HCT116 (cell line): ENCODE data around the gene PTF1A. TPM values are rescaled to one million over a fixed set of nuclear protein-coding genes. Genes with fewer than 3 reads are reported as not detected.

Experiments used
- ATAC-seq: fragments of 200-7000 bp; cut with Tn5 transposase; 2 replicates; pipeline ENCODE4 v1.9.1; 2020; ENCODE audit warnings: mild to moderate bottlenecking, moderate library complexity
- BruUV-seq: library from RNA; stranded (reverse); fragments of 400-500 nt; replicated peaks from 2 replicates; lab custom pipeline; 2021; lab: Mats Ljungman, UMichigan
- CTCF ChIA-PET: fragments of 300-600 bp; sonication (Branson Sonifier 250); formaldehyde crosslinking; loops from one replicate; lab custom pipeline; 2021; ENCODE audit warnings: antibody characterized with exemption; lab: Charles Lee
- POLR2A ChIA-PET: fragments of 300-600, 350-600 bp; sonication (Branson Sonifier 250); formaldehyde crosslinking; loops from one replicate; lab custom pipeline; 2021; ENCODE audit warnings: antibody characterized with exemption; lab: Charles Lee
- RAD21 ChIA-PET, 2 experiments: fragments of 300-600 bp; sonication (Branson Sonifier 250); formaldehyde crosslinking; loops; one replicate each; lab custom pipeline; 2023; ENCODE audit warnings: low total read pairs in 2 of 2; ENCODE audit not compliant: uncharacterized antibody in 2 of 2, unreplicated experiment in 2 of 2, low non-redundant PET in 1 of 2; lab: Charles Lee
- DNase-seq: peaks from one replicate; pipeline ENCODE4 v3.0.0-alpha.2; 2010; ENCODE audit warnings: low read depth, low spot score
- H2AFZ ChIP-seq: fragments of 200-600 bp; shearing (Covaris generic), sonication (generic); 2 replicates; pipeline ENCODE4 v1.6.1; 2017; ENCODE audit warnings: low read depth, mixed run types, mixed read lengths, antibody characterized with exemption, low read length; ENCODE audit not compliant: poor library complexity, severe bottlenecking
- H3K27ac ChIP-seq: 2 replicates; pipeline ENCODE4 v1.5.1; 2012; ENCODE audit warnings: low read depth, low read length
- H3K27me3 ChIP-seq: fragments of 200-600 bp; sonication (generic); 2 replicates; pipeline ENCODE4 v1.6.1; 2016; ENCODE audit warnings: mixed run types, low read length, mixed read lengths; ENCODE audit not compliant: insufficient read depth
- H3K36me3 ChIP-seq, 2 experiments: fragments of 200-500 bp in 1 of 2; fragments of 200-600 bp in 1 of 2; sonication (Bioruptor generic) in 1 of 2; sonication (generic) in 1 of 2; 2 replicates each; pipeline versions ENCODE4 v1.5.1 to v1.6.1; 2014 to 2016; ENCODE audit warnings: low read length in 2 of 2, inconsistent platforms in 1 of 2, mixed read lengths in 1 of 2, mixed run types in 1 of 2; ENCODE audit not compliant: insufficient read depth in 2 of 2, control insufficient read depth in 1 of 2
- H3K4me1 ChIP-seq, 2 experiments: fragments of 200-600 bp in 1 of 2; sonication (generic) in 1 of 2; 2 replicates each; pipeline versions ENCODE4 v1.5.1 to v1.6.1; 2012 to 2017; ENCODE audit warnings: low read length in 2 of 2, inconsistent platforms in 1 of 2, mild to moderate bottlenecking in 1 of 2, mixed read lengths in 1 of 2, mixed run types in 1 of 2, moderate library complexity in 1 of 2; ENCODE audit not compliant: insufficient read depth in 2 of 2, control insufficient read depth in 1 of 2
- H3K4me2 ChIP-seq: fragments of 200-600 bp; sonication (generic); 2 replicates; pipeline ENCODE4 v1.6.1; 2017; ENCODE audit warnings: mixed run types, low read length, mixed read lengths
- H3K4me3 ChIP-seq, 2 experiments: fragments of 200-600 bp in 1 of 2; sonication (generic) in 1 of 2; replicated peaks in 1 of 2; 2 replicates each; pipeline ENCODE4 v1.5.1; 2011 to 2016; ENCODE audit warnings: low read length in 2 of 2, control low read depth in 1 of 2, low read depth in 1 of 2, mild to moderate bottlenecking in 1 of 2, mixed read lengths in 1 of 2, mixed run types in 1 of 2
- H3K79me2 ChIP-seq: fragments of 200-600 bp; sonication (generic); 2 replicates; pipeline ENCODE4 v1.6.1; 2017; ENCODE audit warnings: mild to moderate bottlenecking, mixed run types, low read length, moderate library complexity, mixed read lengths; ENCODE audit not compliant: insufficient read depth
- H3K9ac ChIP-seq: fragments of 200-600 bp; sonication (generic); 2 replicates; pipeline ENCODE4 v1.6.1; 2016; ENCODE audit warnings: low read length, mixed read lengths
- H3K9me2 ChIP-seq: fragments of 200-600 bp; sonication (generic), shearing (Covaris generic); 2 replicates; pipeline ENCODE4 v1.6.1; 2017; ENCODE audit warnings: mixed run types, mild to moderate bottlenecking, moderate library complexity; ENCODE audit not compliant: insufficient read depth
- H3K9me3 ChIP-seq, 2 experiments: fragments of 200-500 bp in 1 of 2; fragments of 200-600 bp in 1 of 2; sonication (Bioruptor generic) in 1 of 2; sonication (generic) in 1 of 2; 2 replicates each; pipeline ENCODE4 v1.6.1; 2014 to 2017; ENCODE audit warnings: low read length in 2 of 2, mixed read lengths in 2 of 2, inconsistent platforms in 1 of 2, low read depth in 1 of 2, mild to moderate bottlenecking in 1 of 2, mixed run types in 1 of 2, moderate library complexity in 1 of 2; ENCODE audit not compliant: control insufficient read depth in 1 of 2, insufficient read depth in 1 of 2
- H4K20me1 ChIP-seq: fragments of 200-600 bp; sonication (generic), shearing (Covaris generic); 2 replicates; pipeline ENCODE4 v1.6.1; 2017; ENCODE audit warnings: mixed run types, mild to moderate bottlenecking, moderate library complexity; ENCODE audit not compliant: insufficient read depth
- CTCF ChIP-seq, 3 experiments: fragments of 200-600 bp in 1 of 3; sonication (generic) in 1 of 3; IDR thresholded peaks in 2 of 3; conservative IDR thresholded peaks in 1 of 3; 2 replicates each; pipeline ENCODE4 v1.5.1; 2012 to 2017; ENCODE audit warnings: low read depth in 2 of 3, low read length in 2 of 3, antibody characterized with exemption in 1 of 3, borderline replicate concordance in 1 of 3, control low read depth in 1 of 3, mild to moderate bottlenecking in 1 of 3, mixed read lengths in 1 of 3, mixed run types in 1 of 3, moderate library complexity in 1 of 3; ENCODE audit not compliant: insufficient read depth in 1 of 3
- EZH2phosphoT487 ChIP-seq: fragments of 200-600 bp; IDR thresholded peaks from 2 replicates; pipeline ENCODE4 v1.6.1; 2018; ENCODE audit warnings: antibody characterized with exemption, borderline replicate concordance
- FOSL1 ChIP-seq: IDR thresholded peaks from 2 replicates; pipeline ENCODE4 v1.6.1; 2012; ENCODE audit warnings: low read depth
- JUND ChIP-seq: IDR thresholded peaks from 2 replicates; pipeline ENCODE4 v1.6.1; 2012
- POLR2AphosphoS5 ChIP-seq: IDR thresholded peaks from 2 replicates; pipeline ENCODE4 v1.6.1; 2011; ENCODE audit warnings: mild to moderate bottlenecking, low read depth, low read length, moderate library complexity
- REST ChIP-seq: IDR thresholded peaks from 2 replicates; pipeline ENCODE4 v1.6.1; 2012; ENCODE audit warnings: low read depth
- SRF ChIP-seq: IDR thresholded peaks from 2 replicates; pipeline ENCODE4 v1.6.1; 2012; ENCODE audit warnings: low read depth
- ZBTB33 ChIP-seq: IDR thresholded peaks from 2 replicates; pipeline ENCODE4 v1.6.1; 2011; ENCODE audit warnings: mild to moderate bottlenecking, low read length, moderate library complexity; ENCODE audit not compliant: insufficient replicate concordance; ENCODE audit errors: extremely low read depth
- ZFX ChIP-seq: fragments of 450-650 bp; IDR thresholded peaks from 2 replicates; pipeline ENCODE4 v1.6.1; 2017
- intact Hi-C: fragments of 100-400 bp; cut with micrococcal nuclease; formaldehyde crosslinking; loops from 2 replicates; pipeline ENCODE4 v1.10.0; 2022
- total RNA-seq: library from RNA; stranded (reverse); gene quantifications from one replicate; pipeline ENCODE4 v1.2.1, GENCODE V29; 2021; ENCODE audit not compliant: unreplicated experiment

PTF1A gene
- total RNA-seq, 1 experiment from 2014 or later, result not detected

- Histone ChIP-seq H3K4me1 (no peaks in the 10 kb centered on the region), H3K36me3 (no peaks in the 10 kb centered on the region), H3K9ac (no peak overlapping the region), H3K79me2 (no peaks in the 10 kb centered on the region), H3K27ac (no peak overlapping the region), H3K9me3 (no peaks in the 10 kb centered on the region), H2AFZ (no peak overlapping the region), H3K4me2 (no peak overlapping the region), H4K20me1 (no peaks in the 10 kb centered on the region), H3K27me3 (peaks cover 27% of the 10 kb centered on the region), H3K4me3 (no peak overlapping the region), H3K9me2 (no peaks in the 10 kb centered on the region)
- POLR2A ChIA-PET, result no interaction called here
- RAD21 ChIA-PET, result no interaction called here
- BruUV-seq, result no TSS peak
- intact Hi-C loops, result no loop called here
- TF ChIP-seq ZBTB33 (no peak), CTCF (IDR thresholded peaks at IDR 0.05 in 2 of 3, conservative IDR thresholded peaks at IDR 0.05 in 1 of 3; ENCODE audit: borderline replicate concordance in 1 of 3, insufficient read depth in 1 of 3, low read depth in 2 of 3, low read length in 2 of 3) (no peak), JUND (no peak), REST (no peak), POLR2AphosphoS5 (no peak), EZH2phosphoT487 (no peak), ZFX (no peak), SRF (no peak), FOSL1 (no peak)
- DNase-seq (no peak), ATAC-seq (no peak)
- CTCF ChIA-PET, result no interaction called here
These were observed 19.5 kb upstream of the PTF1A start for GRCh38 chr10:23172429-23173213.
